ENCODE data around the gene CEP126.

CEP126 gene

GRCh38 chr11:102010776-102011494, 96.1 kb downstream of the CEP126 start:
- DNase-seq = peak; percentile 99

- DNase-seq = no peak
Observed at GRCh38 chr11:102012946-102013345, 98.1 kb downstream of the CEP126 start.

GRCh38 chr11:102014756-102015155, 99.9 kb downstream of the CEP126 start:
- DNase-seq = no peak

- no peak for DNase-seq
Observed at GRCh38 chr11:102017026-102017425, 102.2 kb downstream of the CEP126 start.

GRCh38 chr11:102026217-102026616, 111.4 kb downstream of the CEP126 start:
- DNase-seq = no peak

- DNase-seq = no peak
Observed at GRCh38 chr11:102026959-102027358, 112.1 kb downstream of the CEP126 start.

GRCh38 chr11:102036757-102037156, 121.9 kb downstream of the CEP126 start:
- DNase-seq = no peak

- DNase-seq = no peak
Observed at GRCh38 chr11:102046841-102047240, 132.0 kb downstream of the CEP126 start.

- DNase-seq = peak; percentile 6
Observed at GRCh38 chr11:102047305-102047924, 132.6 kb downstream of the CEP126 start, which contains the start of gene CFAP300. Gene CFAP300, plus strand, starts transcription at chr11:102047437. Its CDS starts 34 bp downstream, at chr11:102047471.
